IMR-90 (cell line): ENCODE results near the gene MIER2. TPM values are rescaled to one million over a fixed set of nuclear protein-coding genes. Genes with fewer than 3 reads are reported as not detected.

Experiments used
- ATAC-seq: fragments of 200-7000 bp; cut with Tn5 transposase; 2 replicates; pipeline ENCODE4 v1.9.1; 2020; ENCODE audit warnings: low read depth, mild to moderate bottlenecking, moderate library complexity
- BruUV-seq: library from RNA; stranded (reverse); fragments of 400-500 nt; replicated peaks from 2 replicates; lab custom pipeline; 2021; lab: Mats Ljungman, UMichigan
- CTCF ChIA-PET: fragments of 300-600 bp; formaldehyde crosslinking; extraction: SDS; loops from one replicate; lab custom pipeline; 2021; ENCODE audit warnings: antibody characterized with exemption; lab: Yijun Ruan, JAX
- POLR2A ChIA-PET: fragments of 300-600 bp; sonication (Branson Sonifier 250); formaldehyde crosslinking; loops from one replicate; lab custom pipeline; 2022; ENCODE audit warnings: antibody characterized with exemption; ENCODE audit not compliant: unreplicated experiment; lab: Charles Lee
- DNase-seq: peaks from one replicate; pipeline ENCODE4 v3.0.0; 2013
- H2AFZ ChIP-seq: replicated peaks from 2 replicates; pipeline ENCODE3; 2013; ENCODE audit warnings: low read length, mild to moderate bottlenecking; ENCODE audit not compliant: poor library complexity
- H2AK5ac ChIP-seq: 2 replicates; pipeline ENCODE4 v1.6.1; 2013; ENCODE audit warnings: low read depth, low read length, inconsistent platforms
- H2AK9ac ChIP-seq: replicated peaks from 2 replicates; pipeline ENCODE3; 2013; ENCODE audit warnings: mild to moderate bottlenecking, low read depth, low read length, moderate library complexity; ENCODE audit not compliant: poor library complexity
- H2BK120ac ChIP-seq: 2 replicates; pipeline ENCODE4 v1.6.1; 2013; ENCODE audit warnings: low read depth, low read length, inconsistent platforms
- H2BK15ac ChIP-seq: 3 replicates; pipeline ENCODE4 v1.6.1; 2013; ENCODE audit warnings: low read depth, low read length, inconsistent platforms
- H2BK20ac ChIP-seq: 2 replicates; pipeline ENCODE4 v1.6.1; 2013; ENCODE audit warnings: low read depth, mild to moderate bottlenecking, inconsistent platforms, low read length, moderate library complexity
- H2BK5ac ChIP-seq: 2 replicates; pipeline ENCODE4 v1.6.1; 2013; ENCODE audit warnings: mild to moderate bottlenecking, low read depth, low read length, inconsistent platforms; ENCODE audit not compliant: poor library complexity, severe bottlenecking
- H3K14ac ChIP-seq: replicated peaks from 2 replicates; pipeline ENCODE4 v1.6.1; 2013; ENCODE audit warnings: low read depth, low read length, inconsistent platforms
- H3K18ac ChIP-seq: 2 replicates; pipeline ENCODE4 v1.6.1; 2013; ENCODE audit warnings: low read depth, low read length, control low read depth
- H3K23ac ChIP-seq: 2 replicates; pipeline ENCODE4 v1.6.1; 2013; ENCODE audit warnings: low read depth, low read length, inconsistent platforms
- H3K27ac ChIP-seq: 2 replicates; pipeline ENCODE4 v1.5.1; 2013; ENCODE audit warnings: mild to moderate bottlenecking, control low read depth, low read length; ENCODE audit not compliant: insufficient read depth
- H3K27me3 ChIP-seq: 2 replicates; pipeline ENCODE4 v1.6.1; 2013; ENCODE audit warnings: low read length; ENCODE audit not compliant: control insufficient read depth, insufficient read depth
- H3K36me3 ChIP-seq: 2 replicates; pipeline ENCODE4 v1.6.1; 2013; ENCODE audit warnings: low read length, mixed read lengths; ENCODE audit not compliant: control insufficient read depth, insufficient read depth
- H3K4ac ChIP-seq: 2 replicates; pipeline ENCODE4 v1.6.1; 2013; ENCODE audit warnings: low read depth, low read length, inconsistent platforms
- H3K4me1 ChIP-seq: 2 replicates; pipeline ENCODE4 v1.6.1; 2013; ENCODE audit warnings: low read length, mixed read lengths; ENCODE audit not compliant: control insufficient read depth, insufficient read depth
- H3K4me2 ChIP-seq: 2 replicates; pipeline ENCODE4 v1.6.1; 2013; ENCODE audit warnings: low read depth, mild to moderate bottlenecking, control low read depth, low read length, moderate library complexity
- H3K4me3 ChIP-seq: 2 replicates; pipeline ENCODE4 v1.5.1; 2013; ENCODE audit warnings: low read depth, mild to moderate bottlenecking, control low read depth, low read length, moderate library complexity; ENCODE audit not compliant: insufficient read depth
- H3K56ac ChIP-seq: 2 replicates; pipeline ENCODE4 v1.6.1; 2013; ENCODE audit warnings: low read length, inconsistent platforms; ENCODE audit not compliant: insufficient read depth; ENCODE audit errors: extremely low read depth
- H3K79me1 ChIP-seq, 2 experiments: 2 replicates each; pipeline ENCODE4 v1.6.1; 2013; ENCODE audit warnings: low read length in 2 of 2, inconsistent platforms in 1 of 2, low read depth in 1 of 2
- H3K9ac ChIP-seq: 2 replicates; pipeline ENCODE4 v1.6.1; 2013; ENCODE audit warnings: low read depth, low read length, control low read depth
- H3K9me1 ChIP-seq: 2 replicates; pipeline ENCODE4 v1.6.1; 2013; ENCODE audit warnings: low read length, inconsistent platforms; ENCODE audit not compliant: insufficient read depth
- H3K9me3 ChIP-seq: 2 replicates; pipeline ENCODE4 v1.6.1; 2013; ENCODE audit warnings: low read length; ENCODE audit not compliant: control insufficient read depth, insufficient read depth
- H4K20me1 ChIP-seq: 2 replicates; pipeline ENCODE4 v1.6.1; 2013; ENCODE audit warnings: low read length, inconsistent platforms; ENCODE audit not compliant: insufficient read depth
- H4K5ac ChIP-seq: 2 replicates; pipeline ENCODE4 v1.6.1; 2013; ENCODE audit warnings: mild to moderate bottlenecking, low read depth, low read length, control low read depth
- H4K8ac ChIP-seq, 2 experiments: 2 replicates each; pipeline ENCODE4 v1.6.1; 2013; ENCODE audit warnings: low read depth in 2 of 2, low read length in 2 of 2, control low read depth in 1 of 2, inconsistent platforms in 1 of 2
- H4K91ac ChIP-seq: 2 replicates; pipeline ENCODE4 v1.6.1; 2013; ENCODE audit warnings: low read depth, low read length, inconsistent platforms; ENCODE audit not compliant: insufficient read depth
- CEBPB ChIP-seq: IDR thresholded peaks from 2 replicates; pipeline ENCODE4 v1.6.1; 2012; ENCODE audit warnings: low read depth, low read length, improper control_type of control experiment
- CHD1 ChIP-seq: IDR thresholded peaks from 2 replicates; pipeline ENCODE4 v1.6.1; 2012; ENCODE audit warnings: low read depth, low read length, improper control_type of control experiment
- ELK1 ChIP-seq: fragments of 150-350 bp; IDR thresholded peaks from 2 replicates; pipeline ENCODE4 v1.6.1; 2016; ENCODE audit warnings: low read depth, mild to moderate bottlenecking, low read length, moderate library complexity, borderline replicate concordance
- FOS ChIP-seq: fragments of 150-350 bp; IDR thresholded peaks from 2 replicates; pipeline ENCODE4 v1.6.1; 2016; ENCODE audit warnings: low read depth, low read length
- MAFK ChIP-seq: IDR thresholded peaks from 2 replicates; pipeline ENCODE4 v1.6.1; 2012; ENCODE audit warnings: low read depth, low read length, improper control_type of control experiment
- MAZ ChIP-seq: IDR thresholded peaks from 2 replicates; pipeline ENCODE4 v1.6.1; 2012; ENCODE audit warnings: low read depth, mild to moderate bottlenecking, low read length, improper control_type of control experiment, moderate library complexity, borderline replicate concordance
- MXI1 ChIP-seq: IDR thresholded peaks from 2 replicates; pipeline ENCODE4 v1.6.1; 2012; ENCODE audit warnings: low read depth, mild to moderate bottlenecking, low read length, moderate library complexity, borderline replicate concordance
- NFE2L2 ChIP-seq: fragments of 150-350 bp; IDR thresholded peaks from 2 replicates; pipeline ENCODE4 v1.6.1; 2016; ENCODE audit warnings: low read depth, mild to moderate bottlenecking, low read length
- POLR2A ChIP-seq: IDR thresholded peaks from 2 replicates; pipeline ENCODE4 v1.6.1; 2012; ENCODE audit warnings: mild to moderate bottlenecking, low read depth, low read length
- RAD21 ChIP-seq: IDR thresholded peaks from 2 replicates; pipeline ENCODE4 v1.6.1; 2012; ENCODE audit warnings: low read length, improper control_type of control experiment
- RCOR1 ChIP-seq: IDR thresholded peaks from 2 replicates; pipeline ENCODE4 v1.6.1; 2012; ENCODE audit warnings: mild to moderate bottlenecking, low read length, improper control_type of control experiment; ENCODE audit not compliant: insufficient replicate concordance
- RFX5 ChIP-seq: IDR thresholded peaks from 2 replicates; pipeline ENCODE4 v1.8.0; 2012; ENCODE audit warnings: low read depth, mild to moderate bottlenecking, low read length, moderate library complexity
- SMC3 ChIP-seq: fragments of 150-350 bp; IDR thresholded peaks from 2 replicates; pipeline ENCODE4 v1.6.1; 2016; ENCODE audit warnings: low read depth, mild to moderate bottlenecking, antibody characterized with exemption, low read length, moderate library complexity
- USF2 ChIP-seq: fragments of 150-350 bp; IDR thresholded peaks from 2 replicates; pipeline ENCODE4 v1.6.1; 2017; ENCODE audit warnings: mild to moderate bottlenecking, antibody characterized with exemption, low read length, low read depth
- WGBS, 2 experiments: methylation state at CpG; one replicate each; pipeline versions ENCODE4 v1.1.5 to v1.1.7; 2013; ENCODE audit warnings: missing lambda C conversion rate in 2 of 2; ENCODE audit not compliant: insufficient read length in 1 of 2; ENCODE audit errors: extremely low coverage in 2 of 2; 5-methylcytosine and 5-hydroxymethylcytosine counted together
- dilution Hi-C: fragments of 300-500 bp; cut with HindIII; formaldehyde crosslinking; loops from one replicate; pipeline ENCODE4 v1.14.3; 2018; ENCODE audit warnings: low sequenced_read_pairs; ENCODE audit not compliant: unreplicated experiment
- in situ Hi-C: fragments of 300-500 bp; cut with MboI; formaldehyde crosslinking; loops from 3 replicates; pipeline ENCODE4 v1.14.3; 2019; ENCODE audit warnings: low sequenced_read_pairs, inconsistent platforms, mixed read lengths
- intact Hi-C: fragments of 100-400 bp; cut with micrococcal nuclease; formaldehyde crosslinking; loops from 2 replicates; pipeline ENCODE4 v1.10.0; 2022
- polyA plus RNA-seq, 3 experiments: library from polyadenylated mRNA; depleted of rRNA; stranded (reverse); fragments of >200 nt; gene quantifications; 2 replicates each; pipeline ENCODE4 v1.2.3, GENCODE V29; 2012; ENCODE audit warnings: low replicate concordance in 1 of 3
- total RNA-seq: library from RNA; depleted of rRNA; stranded (reverse); fragments of >200 nt; gene quantifications from 2 replicates; pipeline ENCODE4 v1.2.3, GENCODE V29; 2012
- TF ChIP-seq, protein P1 (sequence below): conservative IDR thresholded peaks from 2 replicates; pipeline ENCODE4 v1.5.1; 2012; ENCODE audit warnings: mild to moderate bottlenecking, low read depth, low read length, improper control_type of control experiment

MIER2 gene
- total and polyA plus RNA-seq, 2 of the 4 experiments (the other 2 are of a cell fraction), result 28.0 to 28.4 TPM

- H3K9ac ChIP-seq, result no peak overlapping the region
- H3K9me3 ChIP-seq, result peaks cover 7% of the 10 kb centered on the region; the same call in 1 of the 2 replicates
- no TSS peak for BruUV-seq
- peaks cover 55% of the 10 kb centered on the region for H4K20me1 ChIP-seq
- TF ChIP-seq NFE2L2 (no peak), RFX5 (no peak), POLR2A (no peak), MAFK (no peak), MAZ (no peak), ELK1 (no peak), RAD21 (no peak), CEBPB (no peak), USF2 (no peak), SMC3 (no peak), RCOR1 (no peak), MXI1 (no peak), CHD1 (no peak), FOS (no peak)
- TF ChIP-seq, protein P1, sequence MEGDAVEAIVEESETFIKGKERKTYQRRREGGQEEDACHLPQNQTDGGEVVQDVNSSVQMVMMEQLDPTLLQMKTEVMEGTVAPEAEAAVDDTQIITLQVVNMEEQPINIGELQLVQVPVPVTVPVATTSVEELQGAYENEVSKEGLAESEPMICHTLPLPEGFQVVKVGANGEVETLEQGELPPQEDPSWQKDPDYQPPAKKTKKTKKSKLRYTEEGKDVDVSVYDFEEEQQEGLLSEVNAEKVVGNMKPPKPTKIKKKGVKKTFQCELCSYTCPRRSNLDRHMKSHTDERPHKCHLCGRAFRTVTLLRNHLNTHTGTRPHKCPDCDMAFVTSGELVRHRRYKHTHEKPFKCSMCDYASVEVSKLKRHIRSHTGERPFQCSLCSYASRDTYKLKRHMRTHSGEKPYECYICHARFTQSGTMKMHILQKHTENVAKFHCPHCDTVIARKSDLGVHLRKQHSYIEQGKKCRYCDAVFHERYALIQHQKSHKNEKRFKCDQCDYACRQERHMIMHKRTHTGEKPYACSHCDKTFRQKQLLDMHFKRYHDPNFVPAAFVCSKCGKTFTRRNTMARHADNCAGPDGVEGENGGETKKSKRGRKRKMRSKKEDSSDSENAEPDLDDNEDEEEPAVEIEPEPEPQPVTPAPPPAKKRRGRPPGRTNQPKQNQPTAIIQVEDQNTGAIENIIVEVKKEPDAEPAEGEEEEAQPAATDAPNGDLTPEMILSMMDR, result no peak
- no peak overlapping the region for H3K4ac ChIP-seq
- H3K27me3 ChIP-seq, result no peaks in the 10 kb centered on the region
- DNase-seq, result no peak
- H3K79me1 ChIP-seq, result peaks cover 28 to 61% of the 10 kb centered on the region in 2 experiments
- in situ Hi-C loops, result no loop called here
- H4K91ac ChIP-seq, result no peak overlapping the region
- intact Hi-C loops, result no loop called here
- no peak overlapping the region for H2BK20ac ChIP-seq
- H4K8ac ChIP-seq, result no peak overlapping the region
- H2BK15ac ChIP-seq, result no peak overlapping the region
- WGBS, 2 experiments, result no CpG with 5 or more reads among the region's 5 CpGs
- H3K18ac ChIP-seq, result no peak overlapping the region
- ChIA-PET CTCF (no interaction called here), POLR2A (no interaction called here)
- no peak overlapping the region for H3K27ac ChIP-seq
- dilution Hi-C loops, result no loop called here
- no peak overlapping the region for H2AK5ac ChIP-seq
- no peak for ATAC-seq
- H3K56ac ChIP-seq, result no peak overlapping the region
- no peak overlapping the region for H3K4me2 ChIP-seq
- H3K23ac ChIP-seq, result no peak overlapping the region
- H3K4me3 ChIP-seq, result no peak overlapping the region
- H2BK120ac ChIP-seq, result no peak overlapping the region
- H3K4me1 ChIP-seq, result no peaks in the 10 kb centered on the region
- H2AK9ac ChIP-seq, result no peak overlapping the region
- H3K14ac ChIP-seq, result no peak overlapping the region
- no peak overlapping the region for H2AFZ ChIP-seq
- no peak overlapping the region for H2BK5ac ChIP-seq
- peaks cover 56% of the 10 kb centered on the region for H3K36me3 ChIP-seq
- H3K9me1 ChIP-seq, result peaks cover 9% of the 10 kb centered on the region
- H4K5ac ChIP-seq, result no peak overlapping the region
These were observed 26.2 kb downstream of the MIER2 start for GRCh38 chr19:318509-318774.
